HL-60 (cell line): Measurements from ENCODE around the gene SOX9.

Source experiments
- DNase-seq, 2 experiments: peaks; one replicate each; pipeline ENCODE4 v3.0.0-alpha.2; 2010 to 2020; ENCODE audit warnings: low read depth in 1 of 2, low spot score in 1 of 2
- H3K27ac ChIP-seq: fragments of 250-450 bp; sonication (Bioruptor Pico); replicated peaks from 2 replicates; pipeline ENCODE4 v1.5.1; 2020; ENCODE audit warnings: mild to moderate bottlenecking, moderate library complexity
- H3K27me3 ChIP-seq: fragments of 250-450 bp; sonication (Bioruptor Pico); 2 replicates; pipeline ENCODE4 v1.5.1; 2021; ENCODE audit warnings: mild to moderate bottlenecking, moderate library complexity; ENCODE audit not compliant: insufficient read depth, poor library complexity, severe bottlenecking
- H3K4me3 ChIP-seq: replicated peaks from 2 replicates; pipeline ENCODE4 v1.5.1; 2011; ENCODE audit warnings: mild to moderate bottlenecking, control low read depth, low read length; ENCODE audit not compliant: insufficient read depth
- CTCF ChIP-seq: IDR thresholded peaks from one replicate; pipeline ENCODE4 v1.5.1; 2011; ENCODE audit warnings: low read length, control low read depth, inconsistent platforms; ENCODE audit not compliant: insufficient read depth
- GABPA ChIP-seq: IDR thresholded peaks from 2 replicates; pipeline ENCODE4 v1.6.1; 2012; ENCODE audit warnings: low read depth
- POLR2AphosphoS5 ChIP-seq: IDR thresholded peaks from 2 replicates; pipeline ENCODE4 v1.6.1; 2012; ENCODE audit warnings: low read depth
- REST ChIP-seq: IDR thresholded peaks from 2 replicates; pipeline ENCODE4 v1.6.1; 2012; ENCODE audit warnings: low read depth; ENCODE audit not compliant: insufficient replicate concordance
- SPI1 ChIP-seq: IDR thresholded peaks from 2 replicates; pipeline ENCODE4 v1.6.1; 2012; ENCODE audit warnings: low read depth, mild to moderate bottlenecking, borderline replicate concordance

SOX9 gene

GRCh38 chr17:72122765-72123529 lies 2.1 kb downstream of the SOX9 start:
- H3K4me3 ChIP-seq = no peak overlapping the region
- peaks cover 51% of the 10 kb centered on the region for H3K27me3 ChIP-seq
- no peak overlapping the region for H3K27ac ChIP-seq
- TF ChIP-seq SPI1 (no peak), GABPA (no peak), POLR2AphosphoS5 (no peak), REST (no peak), CTCF (no peak)
- DNase-seq = no peak

- Histone ChIP-seq H3K4me3 (no peak overlapping the region), H3K27me3 (peaks cover 44% of the 10 kb centered on the region), H3K27ac (no peak overlapping the region)
- TF ChIP-seq REST (no peak), GABPA (no peak), SPI1 (no peak), CTCF (no peak), POLR2AphosphoS5 (no peak)
- DNase-seq = no peak
These were observed 3.0 kb downstream of the SOX9 start for GRCh38 chr17:72123530-72124437.

GRCh38 chr17:72124438-72124775 lies 3.6 kb downstream of the SOX9 start:
- TF ChIP-seq REST = no peak
- no peak for TF ChIP-seq CTCF
- TF ChIP-seq SPI1 = no peak
- no peak for TF ChIP-seq GABPA
- no peak for TF ChIP-seq POLR2AphosphoS5
- peaks cover 38% of the 10 kb centered on the region for H3K27me3 ChIP-seq
- H3K27ac ChIP-seq = no peak overlapping the region
- no peak for DNase-seq
- H3K4me3 ChIP-seq = no peak overlapping the region
